Activated gamma-delta T cell (primary cell): ENCODE results near the gene ABCB1.
"Not testable (repeated sequence)": the region's sequence is repeated elsewhere in the genome, so short reads cannot be mapped to it uniquely, and the experiment has no call there.

Source experiments
- DNase-seq: peaks from one replicate; lab custom pipeline; 2025; lab: John Stamatoyannopoulos, UW

Gene ABCB1

DNA sequence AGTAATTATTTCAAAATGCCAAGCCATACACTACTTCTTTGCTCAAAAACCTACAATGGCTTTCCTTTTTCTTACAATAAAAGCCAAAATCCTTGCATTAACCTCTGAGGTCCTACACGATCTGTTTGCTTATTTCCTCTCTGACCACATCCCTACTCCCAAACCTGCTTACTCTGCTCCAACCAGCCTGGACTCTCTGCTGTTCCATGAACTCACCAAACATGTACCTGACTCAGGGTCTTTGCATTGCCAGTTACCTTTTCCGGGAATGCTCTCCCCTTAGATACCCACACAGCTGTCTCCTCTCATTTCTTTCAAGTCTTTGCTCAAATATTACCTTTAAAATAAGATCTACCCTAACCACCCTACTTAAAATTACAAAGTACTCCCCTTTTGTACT, 127.5 kb downstream of the ABCB1 start:
- no peak for DNase-seq

DNA sequence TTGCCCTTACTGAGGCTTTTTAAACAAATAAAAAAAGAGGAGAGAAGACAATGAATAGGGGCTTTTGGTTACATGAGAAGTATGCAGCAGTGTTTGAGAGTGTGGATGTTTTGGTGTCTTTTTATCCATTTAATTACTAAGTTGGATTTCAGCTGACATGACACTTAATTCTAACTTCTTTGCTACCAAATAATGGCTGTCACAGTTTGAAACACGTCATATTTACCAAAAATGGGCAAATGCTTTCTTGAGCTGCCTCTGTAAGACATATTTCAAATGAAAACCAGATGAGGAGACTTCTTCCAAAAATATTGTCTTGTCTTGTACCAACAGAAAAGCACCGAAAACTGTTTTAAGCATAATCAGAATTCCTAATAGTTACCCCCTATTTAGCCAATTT, 129.2 kb downstream of the ABCB1 start:
- DNase-seq = no peak

DNA sequence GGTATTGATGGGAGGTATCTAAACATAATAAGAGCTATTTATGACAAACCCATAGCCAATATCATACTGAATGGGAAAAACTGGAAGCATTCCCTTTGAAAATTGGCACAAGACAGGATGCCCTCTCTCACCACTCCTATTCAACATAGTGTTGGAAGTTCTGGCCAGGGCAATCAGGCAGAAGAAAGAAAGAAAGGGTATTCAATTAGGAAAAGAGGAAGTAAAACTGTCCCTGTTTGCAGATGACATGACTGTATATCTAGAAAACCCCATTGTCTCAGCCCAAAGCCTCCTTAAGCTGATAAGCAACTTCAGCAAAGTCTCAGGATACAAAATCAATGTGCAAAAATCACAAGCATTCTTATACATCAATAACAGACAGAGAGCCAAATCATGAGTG, 131.5 kb downstream of the ABCB1 start:
- DNase-seq = not testable (repeated sequence)

DNA sequence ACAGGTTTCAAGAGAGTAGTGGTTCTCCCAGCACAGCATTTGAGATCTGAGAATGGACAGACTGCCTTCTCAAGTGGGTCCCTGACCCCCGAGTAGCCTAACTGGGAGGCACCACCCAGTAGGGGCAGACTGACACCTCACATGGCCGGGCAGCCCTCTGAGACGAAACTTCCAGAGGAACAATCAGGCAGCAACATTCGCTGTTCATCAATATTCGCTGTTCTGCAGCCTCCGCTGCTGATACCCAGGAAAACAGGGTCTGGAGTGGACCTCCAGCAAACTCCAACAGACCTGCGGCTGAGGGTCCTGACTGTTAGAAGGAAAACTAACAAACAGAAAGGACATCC, 135.2 kb downstream of the ABCB1 start:
- DNase-seq = not testable (repeated sequence)

DNA sequence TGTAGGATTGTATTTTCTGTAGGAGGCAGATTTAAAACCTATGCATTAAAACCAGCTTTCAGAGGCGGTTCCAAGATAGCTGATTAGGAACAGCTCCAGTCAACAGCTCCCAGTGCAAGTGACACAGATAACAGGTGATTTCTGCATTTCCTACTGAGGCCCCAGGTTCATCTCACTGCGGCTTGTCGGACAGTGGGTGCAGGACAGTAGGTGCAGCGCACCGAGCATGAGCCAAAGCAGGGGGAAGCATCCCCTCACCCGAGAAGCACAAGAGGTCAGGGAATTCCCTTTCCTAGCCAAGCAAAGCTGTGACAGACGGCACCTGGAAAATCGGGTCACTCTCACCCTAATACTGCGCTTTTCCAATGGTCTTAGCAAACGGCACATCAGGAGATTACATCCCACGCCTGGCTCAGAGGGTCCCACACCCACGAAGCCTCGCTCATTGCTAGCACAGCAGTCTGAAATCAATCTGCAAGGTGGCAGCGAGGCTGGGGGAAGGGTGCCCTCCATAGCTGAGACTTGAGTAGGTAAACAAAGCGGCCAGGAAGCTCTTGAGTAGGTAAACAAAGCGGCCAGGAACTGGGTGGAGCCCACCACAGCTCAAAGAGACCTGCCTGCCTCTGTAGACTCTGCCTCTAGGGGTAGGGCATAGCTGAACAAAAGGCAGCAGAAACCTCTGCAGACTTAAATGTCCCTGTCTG, 135.7 kb downstream of the ABCB1 start:
- DNase-seq = not testable (repeated sequence)

DNA sequence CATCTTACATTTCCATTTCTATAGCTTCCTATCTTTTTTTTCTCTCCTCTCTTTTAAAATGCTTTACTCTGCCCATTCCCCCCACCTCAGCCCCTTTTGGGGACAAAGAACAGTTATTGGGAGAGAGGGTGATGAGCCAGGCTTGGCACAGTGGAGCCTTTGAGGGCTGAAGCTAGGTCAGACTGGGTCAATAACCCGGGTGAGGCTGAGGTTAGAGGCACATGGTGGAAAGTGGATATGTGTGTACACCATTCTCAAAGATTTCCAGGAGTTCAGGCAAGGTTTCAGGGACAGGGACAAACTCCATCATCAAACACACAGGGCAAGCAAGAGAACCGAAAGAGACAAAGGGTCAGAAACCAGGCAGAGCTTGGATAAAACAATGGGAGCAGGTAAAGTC, 136.7 kb downstream of the ABCB1 start:
- no peak for DNase-seq

DNA sequence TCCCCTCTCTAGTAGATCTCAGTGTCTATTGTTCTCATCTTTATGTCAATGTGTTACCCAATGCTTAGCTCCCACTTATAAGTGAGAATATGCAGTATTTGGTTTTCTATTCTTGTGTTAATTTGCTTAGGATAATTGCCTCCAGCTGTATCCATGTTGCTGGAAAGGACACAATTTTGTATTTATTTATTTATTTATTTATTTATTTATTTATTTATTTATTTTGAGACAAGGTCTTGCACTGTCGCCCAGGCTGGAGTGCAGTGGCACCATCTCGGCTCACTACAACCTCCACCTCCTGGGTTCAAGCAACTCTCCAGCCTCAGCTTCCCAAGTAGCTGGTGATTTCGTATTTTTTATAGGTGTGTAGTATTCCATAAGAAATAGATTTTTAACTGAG, 140.2 kb downstream of the ABCB1 start:
- DNase-seq = not testable (repeated sequence)

DNA sequence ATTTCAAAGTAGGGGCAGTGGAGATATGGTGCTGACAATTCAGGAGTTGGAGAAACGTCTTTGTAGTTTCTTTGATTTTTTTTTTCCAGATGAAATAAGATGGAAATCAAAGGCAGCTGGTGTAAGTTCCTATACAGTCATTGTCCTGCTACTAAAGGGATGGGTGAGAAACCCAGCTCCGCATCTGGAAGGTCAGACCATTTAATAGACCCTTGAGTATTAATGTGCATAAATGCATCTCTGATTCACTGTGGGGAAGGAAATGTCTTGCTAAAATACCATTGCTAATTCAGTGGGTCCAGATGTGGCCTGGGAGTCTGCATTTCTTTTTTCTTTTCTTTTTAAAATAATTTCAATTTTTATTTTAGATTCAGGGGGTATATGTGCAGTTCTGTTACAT, 140.7 kb downstream of the ABCB1 start:
- no peak for DNase-seq

DNA sequence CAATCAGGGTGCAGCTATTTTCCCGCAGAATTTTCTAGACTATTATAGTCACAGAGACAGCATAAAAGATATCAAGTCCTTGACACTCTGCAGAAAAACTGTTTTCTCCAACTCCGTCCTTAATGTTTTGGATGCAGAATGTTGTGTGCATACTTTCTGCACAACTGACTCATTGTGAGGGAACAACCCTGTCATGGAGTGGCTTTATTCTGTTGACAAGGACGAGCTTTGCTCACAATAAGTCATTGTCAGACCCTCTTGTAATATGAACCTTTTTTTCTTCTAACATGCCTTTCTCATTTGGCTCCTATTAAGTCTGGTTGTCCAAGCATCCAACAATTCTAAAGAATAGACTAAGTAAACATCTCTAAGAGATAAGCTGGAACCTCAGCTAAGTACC, 142.5 kb downstream of the ABCB1 start:
- DNase-seq = no peak

DNA sequence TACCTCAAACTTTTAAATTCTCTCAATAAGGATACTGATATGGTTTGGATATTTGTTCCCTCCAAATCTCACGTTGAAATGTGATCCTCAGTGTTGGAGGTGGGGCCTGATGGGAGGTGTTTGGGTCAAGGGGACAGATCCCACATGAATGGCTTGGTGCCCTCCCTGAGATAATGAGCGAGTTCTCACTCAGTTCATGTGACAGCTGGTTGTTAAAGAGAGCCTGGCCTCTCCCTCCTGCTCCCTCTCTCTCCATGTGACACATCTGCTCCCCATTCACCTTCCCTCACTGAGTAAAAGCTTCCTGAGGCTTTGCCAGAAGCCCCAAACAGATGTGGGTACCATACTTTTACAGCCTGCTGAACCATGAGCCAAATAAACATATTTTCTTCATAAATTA, 144.4 kb downstream of the ABCB1 start:
- no peak for DNase-seq
